Tibial nerve (tissue), 4 donors: Measurements from ENCODE around the gene CDKN2C.

Experiments
- EP300 ChIP-seq, 2 donors: sonication (generic); formaldehyde crosslinking; IDR thresholded peaks; one replicate each; pipeline ENCODE4 v1.6.1; 2017; ENCODE audit warnings: antibody characterized with exemption in 2 of 2, mild to moderate bottlenecking in 1 of 2
- POLR2A ChIP-seq, 2 donors: fragments of 450-650 bp; IDR thresholded peaks; one replicate each; pipeline ENCODE4 v1.6.1; 2017; ENCODE audit warnings: antibody characterized with exemption in 2 of 2, mild to moderate bottlenecking in 2 of 2, moderate library complexity in 2 of 2
- TF ChIP-seq, protein P1 (sequence below), 5 experiments: fragments of 200-600 bp in 3 of 5; fragments of 450-650 bp in 2 of 5; sonication (generic) in 3 of 5; IDR thresholded peaks; one replicate each; pipeline ENCODE4 v1.5.1; 2016 to 2019; ENCODE audit warnings: antibody characterized with exemption in 5 of 5, mild to moderate bottlenecking in 3 of 5, moderate library complexity in 2 of 5

DNA sequence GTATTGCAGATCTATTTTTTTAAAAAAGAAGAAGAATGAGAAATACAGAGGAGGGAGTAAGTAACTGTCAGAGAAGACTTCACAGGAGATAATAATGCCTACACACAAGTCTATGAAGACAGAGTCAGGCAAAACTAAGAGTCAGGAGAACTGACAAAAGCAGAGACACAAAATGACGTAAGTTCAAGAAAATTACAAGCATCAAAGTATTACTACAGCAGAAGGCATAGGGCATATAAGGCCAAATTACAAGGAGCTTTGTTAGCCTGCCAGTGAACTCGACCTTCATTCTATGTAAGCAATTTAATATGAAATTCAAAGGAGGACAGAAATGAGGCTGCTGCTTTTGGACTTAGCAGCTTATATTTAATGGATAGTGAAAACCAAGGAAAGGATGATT is 33.7 kb upstream of the CDKN2C start:
- TF ChIP-seq, protein P1, sequence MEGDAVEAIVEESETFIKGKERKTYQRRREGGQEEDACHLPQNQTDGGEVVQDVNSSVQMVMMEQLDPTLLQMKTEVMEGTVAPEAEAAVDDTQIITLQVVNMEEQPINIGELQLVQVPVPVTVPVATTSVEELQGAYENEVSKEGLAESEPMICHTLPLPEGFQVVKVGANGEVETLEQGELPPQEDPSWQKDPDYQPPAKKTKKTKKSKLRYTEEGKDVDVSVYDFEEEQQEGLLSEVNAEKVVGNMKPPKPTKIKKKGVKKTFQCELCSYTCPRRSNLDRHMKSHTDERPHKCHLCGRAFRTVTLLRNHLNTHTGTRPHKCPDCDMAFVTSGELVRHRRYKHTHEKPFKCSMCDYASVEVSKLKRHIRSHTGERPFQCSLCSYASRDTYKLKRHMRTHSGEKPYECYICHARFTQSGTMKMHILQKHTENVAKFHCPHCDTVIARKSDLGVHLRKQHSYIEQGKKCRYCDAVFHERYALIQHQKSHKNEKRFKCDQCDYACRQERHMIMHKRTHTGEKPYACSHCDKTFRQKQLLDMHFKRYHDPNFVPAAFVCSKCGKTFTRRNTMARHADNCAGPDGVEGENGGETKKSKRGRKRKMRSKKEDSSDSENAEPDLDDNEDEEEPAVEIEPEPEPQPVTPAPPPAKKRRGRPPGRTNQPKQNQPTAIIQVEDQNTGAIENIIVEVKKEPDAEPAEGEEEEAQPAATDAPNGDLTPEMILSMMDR (IDR thresholded peaks at IDR 0.05), result no peak
- TF ChIP-seq POLR2A (IDR thresholded peaks at IDR 0.05), result no peak
- TF ChIP-seq EP300 (IDR thresholded peaks at IDR 0.05), result no peak
